Activated CD4-positive, alpha-beta T cell treated with anti-CD3 and anti-CD28 coated beads, Interleukin-2, amount 50 U/mL, for 4 hours (primary cell): ENCODE measurements around the gene HMX1.

ENCODE experiments used
- DNase-seq, 2 experiments: peaks; one replicate each; pipeline ENCODE4 v3.0.0-alpha.2; 2020

Gene HMX1

DNA sequence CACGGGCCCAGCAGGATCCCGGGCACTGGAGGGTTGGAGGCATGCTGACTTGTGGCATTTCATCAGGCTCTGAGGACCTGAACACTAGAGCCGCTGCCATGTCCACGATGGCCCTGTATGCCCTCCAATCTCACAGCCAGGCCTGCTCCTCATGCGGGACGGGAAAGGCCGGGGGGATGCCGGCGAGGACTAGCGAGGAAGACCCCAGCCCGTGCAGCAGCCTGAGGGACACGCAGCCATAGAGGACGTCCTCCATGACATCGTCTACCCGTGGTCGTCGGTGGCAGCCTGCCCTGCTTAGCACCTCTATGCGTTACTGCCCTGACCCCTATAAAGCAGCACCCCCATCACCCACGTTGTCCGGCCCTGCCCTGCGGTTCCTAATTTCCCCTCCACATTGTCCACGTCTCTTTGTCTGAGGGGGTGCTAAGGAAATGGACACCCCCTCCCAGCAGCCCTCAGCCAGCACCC is 32.6 kb downstream of the HMX1 start:
- no peak for DNase-seq

GRCh38 chr4:8838296-8838960 is 33.2 kb downstream of the HMX1 start:
- DNase-seq = no peak

DNA sequence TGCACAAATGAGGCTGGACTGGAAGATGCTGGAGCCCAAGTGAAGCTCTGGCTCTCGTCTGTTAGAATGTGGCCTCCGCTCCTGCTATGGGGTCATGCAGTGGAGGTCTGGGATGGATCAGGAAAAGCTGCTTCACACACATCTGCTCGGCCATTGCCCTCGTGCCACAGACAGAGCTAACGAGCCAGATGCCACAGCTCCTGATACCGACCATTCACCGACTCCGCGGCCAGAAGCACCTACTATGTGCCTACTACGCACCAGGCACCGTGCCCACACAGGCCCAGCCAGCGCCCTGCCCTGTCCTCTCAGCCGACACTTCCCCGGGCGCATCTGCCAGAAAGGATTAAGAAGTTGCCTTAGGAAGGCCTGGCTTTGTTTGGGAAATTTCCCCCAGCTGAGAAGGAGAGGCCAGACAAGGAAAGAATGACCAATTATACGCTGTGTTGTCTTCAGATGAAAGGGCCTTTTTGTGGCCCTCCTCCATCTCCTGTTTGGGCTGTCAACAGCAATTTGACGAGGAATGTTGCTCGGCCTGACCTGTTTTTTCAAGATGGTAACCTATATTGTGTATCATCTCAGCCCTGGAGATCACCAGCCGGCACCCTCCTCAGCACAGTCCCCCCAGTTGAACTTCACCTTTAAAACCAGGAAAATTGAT is 34.3 kb downstream of the HMX1 start:
- DNase-seq = no peak

GRCh38 chr4:8836664-8837171 is 34.9 kb downstream of the HMX1 start:
- DNase-seq = no peak

GRCh38 chr4:8835521-8836365 is 35.9 kb downstream of the HMX1 start:
- no peak for DNase-seq

DNA sequence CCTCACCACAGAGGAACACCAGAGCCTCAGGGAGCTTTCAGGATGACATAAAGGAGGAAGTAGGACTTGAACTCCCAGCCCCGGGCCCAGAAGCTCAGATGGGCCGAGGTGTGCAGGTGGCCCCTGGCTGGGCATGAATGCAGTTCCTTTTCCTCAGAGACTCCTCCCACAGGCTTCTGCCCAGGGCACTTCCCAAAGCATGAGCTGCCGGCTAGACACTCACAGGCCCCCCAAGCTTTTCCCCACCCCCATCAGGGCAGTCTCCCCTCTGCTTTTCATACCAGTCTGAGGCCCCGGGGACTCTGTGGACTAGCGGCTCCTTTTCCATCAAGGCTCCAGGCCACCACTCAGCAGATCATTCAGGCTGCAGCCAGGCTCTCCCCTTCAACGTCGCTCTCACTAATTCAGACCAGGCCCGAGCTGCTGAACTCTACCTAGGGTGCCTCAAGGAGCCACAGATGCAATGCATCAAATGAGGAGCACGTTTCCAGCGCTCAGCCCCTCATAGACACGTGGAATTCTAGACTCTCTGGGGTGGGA is 36.9 kb downstream of the HMX1 start:
- no peak for DNase-seq

- no peak for DNase-seq
Observed at GRCh38 chr4:8832113-8832915, 39.3 kb downstream of the HMX1 start.

DNA sequence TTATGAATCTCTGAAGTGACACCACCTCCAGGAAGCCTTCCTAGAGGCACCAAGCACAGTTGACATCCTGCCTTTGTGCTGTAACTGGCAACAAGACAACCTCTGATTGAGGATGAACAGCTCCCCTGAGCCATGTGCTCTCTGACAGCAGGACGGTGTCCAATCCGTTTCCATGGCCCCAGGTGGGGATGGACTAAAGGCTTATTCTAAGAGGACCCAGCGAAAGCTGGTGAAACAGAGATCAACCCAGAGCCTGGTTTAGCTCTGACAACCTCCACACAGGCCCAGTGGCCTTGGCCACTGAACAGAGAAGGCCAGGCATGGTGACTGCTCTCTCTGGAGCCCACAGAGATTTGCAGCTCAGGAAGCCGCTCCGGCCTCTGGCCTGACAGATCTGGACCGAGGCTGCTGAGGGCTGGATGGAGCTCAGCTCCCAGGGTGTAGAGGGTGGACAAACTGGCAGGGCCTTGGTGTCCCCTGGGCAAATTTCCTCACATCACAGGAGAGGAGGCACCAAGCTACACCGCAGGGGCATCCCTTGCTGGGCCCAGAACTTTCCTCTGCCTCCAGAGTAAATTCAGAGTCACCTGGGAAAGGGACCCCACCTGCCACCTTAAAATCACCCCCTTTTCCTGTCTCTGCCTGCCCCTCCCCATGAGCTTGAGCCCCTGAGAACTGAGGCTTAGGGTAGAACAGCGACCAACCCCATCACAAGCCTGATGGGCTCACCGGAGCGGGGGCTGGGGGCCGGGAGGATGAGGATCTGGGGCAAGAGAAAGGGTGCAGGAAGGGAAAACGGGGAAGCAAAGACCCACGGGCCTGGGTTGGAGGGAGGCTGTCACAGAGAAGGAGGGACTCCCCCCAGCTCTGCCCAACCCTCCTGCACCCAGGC is 40.2 kb downstream of the HMX1 start:
- DNase-seq = no peak

DNA sequence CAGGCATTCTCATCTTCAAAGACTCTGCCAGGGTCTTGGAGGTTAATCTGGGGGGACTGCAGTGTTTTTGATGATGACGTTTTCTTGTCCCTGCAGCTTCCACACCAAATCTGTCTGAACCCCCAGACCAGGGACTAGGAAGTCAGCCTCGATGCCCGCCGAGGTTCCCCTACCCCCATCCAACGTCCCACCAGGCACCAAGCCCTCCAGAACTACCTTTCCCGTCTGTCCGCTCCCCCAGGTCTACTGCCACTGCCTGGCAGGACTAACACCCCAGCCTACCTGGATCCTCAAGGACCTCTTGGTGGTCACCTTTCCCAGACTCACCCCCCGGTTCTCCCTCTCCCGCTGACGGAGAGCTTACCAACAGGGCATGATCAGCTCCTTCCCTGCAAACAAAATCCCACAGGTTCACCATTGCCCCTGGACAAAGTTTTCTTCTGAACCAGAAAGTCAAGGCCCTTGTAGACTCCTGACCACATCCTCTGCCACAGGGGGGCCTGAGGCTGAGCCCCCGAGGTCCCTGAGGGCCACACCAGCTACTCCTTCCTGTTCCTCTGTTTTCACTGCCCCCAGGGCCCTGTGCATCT is 40.9 kb downstream of the HMX1 start:
- no peak for DNase-seq

DNA sequence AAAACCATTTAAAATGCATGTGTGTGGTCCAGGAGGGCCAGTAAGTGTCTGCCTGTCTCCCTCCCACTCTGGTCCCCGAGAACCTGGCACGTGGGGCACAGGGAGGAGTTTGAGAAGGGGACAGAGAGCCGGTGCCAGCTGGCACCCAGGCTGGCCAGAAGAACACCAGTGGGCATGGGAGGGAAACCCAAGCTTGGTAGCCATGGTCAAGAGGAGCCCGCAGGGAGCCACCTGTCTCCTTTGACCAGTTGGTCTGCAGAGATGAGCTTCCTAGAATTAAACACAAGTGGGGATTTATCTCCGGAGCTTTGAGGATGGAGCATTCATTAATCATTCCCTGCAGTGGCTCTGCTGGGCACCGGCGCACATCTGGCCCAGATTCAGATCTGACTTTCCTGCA is 41.6 kb downstream of the HMX1 start:
- no peak for DNase-seq

- DNase-seq = no peak
Observed at GRCh38 chr4:8829584-8829983, 42.1 kb downstream of the HMX1 start.

DNA sequence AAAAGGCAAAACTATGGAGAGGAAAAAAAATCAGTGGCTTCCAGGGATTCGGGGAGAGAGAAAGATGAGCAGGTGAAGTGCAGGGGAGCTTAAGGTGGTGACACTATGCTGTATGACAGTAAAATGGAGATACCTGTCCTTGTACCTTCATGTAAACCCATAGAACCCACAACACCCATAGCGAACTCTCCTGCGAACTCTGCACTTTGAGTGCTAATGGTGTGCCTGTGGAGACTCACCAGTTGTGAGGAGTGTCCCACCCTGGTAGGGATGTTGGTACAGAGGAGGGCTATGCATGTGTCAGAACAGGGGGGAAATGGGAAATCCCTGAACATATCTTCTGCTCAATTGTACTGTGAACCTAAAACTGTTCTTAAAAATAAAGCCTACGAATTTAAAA is 42.8 kb downstream of the HMX1 start:
- no peak for DNase-seq

DNA sequence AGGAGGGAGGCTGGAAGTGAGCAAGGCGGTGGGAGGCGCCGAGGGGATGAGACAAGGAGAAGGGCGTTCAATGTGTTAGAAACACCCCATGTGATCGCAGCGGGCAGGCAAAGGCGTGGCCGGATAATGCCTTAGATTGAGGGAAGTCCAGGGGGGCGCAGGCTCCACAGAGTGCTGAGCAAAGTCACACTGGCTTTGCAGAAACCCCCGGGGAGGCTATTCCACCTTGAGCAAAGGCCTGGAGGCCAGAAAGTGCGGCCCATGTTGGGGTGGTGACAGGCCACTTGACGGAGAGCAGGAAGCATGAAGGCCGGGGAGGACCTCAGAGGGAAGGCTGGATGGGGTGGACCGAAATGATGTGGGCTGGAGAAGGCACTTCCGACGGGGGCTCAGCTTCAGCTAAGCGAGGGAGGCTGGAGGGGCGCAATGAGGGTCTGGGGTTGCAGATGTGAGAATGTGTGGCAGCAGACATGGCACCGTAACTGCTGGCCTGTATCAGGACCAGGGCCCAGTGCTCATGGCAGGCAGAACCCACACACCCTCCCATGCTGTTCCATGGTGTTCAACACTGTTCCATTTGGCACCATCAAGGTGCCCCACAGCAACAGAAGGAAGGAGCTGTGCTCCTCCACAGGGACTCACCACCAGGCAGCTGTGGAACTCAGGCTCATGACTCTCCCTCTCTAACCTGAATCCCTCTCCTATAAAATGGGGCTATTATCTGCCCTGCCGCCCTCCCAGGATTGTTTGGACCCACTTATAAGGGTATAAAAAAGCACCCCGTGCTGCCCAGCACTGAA is 50.3 kb downstream of the HMX1 start:
- DNase-seq = no peak

- no peak for DNase-seq
Observed at GRCh38 chr4:8820178-8821102, 51.2 kb downstream of the HMX1 start.

GRCh38 chr4:8819473-8820177 is 52.0 kb downstream of the HMX1 start:
- no peak for DNase-seq

DNA sequence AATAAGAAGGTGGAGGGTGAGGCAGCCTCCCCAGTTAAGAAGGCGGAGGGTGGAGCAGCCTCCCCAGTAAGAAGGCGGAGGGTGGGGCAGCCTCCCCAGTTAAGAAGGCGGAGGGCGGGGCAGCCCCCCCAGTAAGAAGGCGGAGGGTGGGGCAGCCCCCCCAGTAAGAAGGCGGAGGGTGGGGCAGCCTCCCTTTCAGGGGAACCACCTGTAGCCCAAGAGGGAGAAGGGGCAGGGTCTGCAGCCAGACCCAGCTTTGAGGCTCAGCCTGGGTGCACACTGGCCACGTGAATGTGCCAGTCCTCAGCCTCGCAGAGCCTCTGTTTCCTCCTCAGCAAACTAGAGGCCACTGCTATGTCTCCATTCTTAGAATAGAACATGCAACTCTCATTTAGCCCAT is 52.6 kb downstream of the HMX1 start:
- no peak for DNase-seq

- no peak for DNase-seq
Observed at GRCh38 chr4:8818063-8818881, 53.4 kb downstream of the HMX1 start.

GRCh38 chr4:8817813-8818062 is 53.9 kb downstream of the HMX1 start:
- DNase-seq = no peak
